HG02588 (cell line): Measurements from ENCODE around the gene TACO1.

Source experiments
- ATAC-seq: cut with Tn5 transposase; IDR thresholded peaks from one replicate; pipeline ENCODE4 v1.9.1; 2021; ENCODE audit warnings: mild to moderate bottlenecking, moderate library complexity; ENCODE audit not compliant: unreplicated experiment

TACO1 gene

DNA sequence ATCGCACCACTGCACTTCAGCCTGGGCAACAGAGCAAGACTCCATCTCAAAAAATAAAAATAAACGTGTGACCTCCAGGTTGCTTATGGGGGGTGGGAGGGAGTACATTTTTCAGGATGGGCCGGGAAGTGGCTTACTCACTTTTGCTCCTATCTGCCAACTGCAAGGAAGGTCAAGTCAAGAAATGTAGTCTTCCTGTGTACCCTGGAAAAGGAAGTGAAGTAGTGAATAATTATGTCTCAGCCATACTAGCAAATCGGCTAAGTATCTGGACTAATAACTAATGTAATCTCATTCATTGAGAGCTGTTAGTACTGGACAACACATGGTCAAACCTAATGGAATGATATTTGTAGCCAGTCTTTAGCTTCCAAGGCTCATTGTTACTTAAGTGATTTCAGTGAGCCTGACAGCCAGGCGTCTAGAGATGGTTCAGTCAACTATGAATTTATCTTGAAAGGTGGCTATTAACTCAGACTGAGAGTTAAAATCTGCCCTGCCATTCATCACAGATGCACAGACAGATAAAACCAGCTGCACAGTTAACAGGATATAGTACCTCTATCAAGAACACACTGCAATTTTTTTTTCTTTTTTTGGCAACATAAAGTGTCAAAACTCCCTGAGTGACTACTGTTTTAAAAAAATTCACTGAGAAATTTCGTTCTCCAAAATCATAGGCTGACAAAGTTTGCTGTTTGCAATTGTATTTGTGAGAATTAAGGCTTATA, 3.7 kb upstream of the TACO1 start:
- no peak for ATAC-seq

DNA sequence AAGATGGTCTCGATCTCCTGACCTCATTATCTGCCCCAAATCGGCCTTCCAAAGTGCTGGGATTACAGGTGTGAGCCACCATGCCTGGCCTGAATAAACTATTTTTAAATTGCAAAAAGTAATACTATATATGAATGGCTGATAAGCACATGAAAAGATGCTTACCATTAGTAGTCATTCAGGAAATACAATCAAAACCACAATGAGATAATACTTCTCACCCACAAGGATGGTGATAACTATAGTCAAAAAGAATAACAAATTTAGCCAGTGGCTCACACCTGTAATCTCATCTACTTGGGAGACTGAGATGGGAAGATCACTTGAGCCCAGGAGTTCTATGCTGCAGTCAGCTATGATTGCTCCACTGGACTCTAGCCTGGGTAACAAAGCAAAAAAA, 2.4 kb upstream of the TACO1 start:
- no peak for ATAC-seq

DNA sequence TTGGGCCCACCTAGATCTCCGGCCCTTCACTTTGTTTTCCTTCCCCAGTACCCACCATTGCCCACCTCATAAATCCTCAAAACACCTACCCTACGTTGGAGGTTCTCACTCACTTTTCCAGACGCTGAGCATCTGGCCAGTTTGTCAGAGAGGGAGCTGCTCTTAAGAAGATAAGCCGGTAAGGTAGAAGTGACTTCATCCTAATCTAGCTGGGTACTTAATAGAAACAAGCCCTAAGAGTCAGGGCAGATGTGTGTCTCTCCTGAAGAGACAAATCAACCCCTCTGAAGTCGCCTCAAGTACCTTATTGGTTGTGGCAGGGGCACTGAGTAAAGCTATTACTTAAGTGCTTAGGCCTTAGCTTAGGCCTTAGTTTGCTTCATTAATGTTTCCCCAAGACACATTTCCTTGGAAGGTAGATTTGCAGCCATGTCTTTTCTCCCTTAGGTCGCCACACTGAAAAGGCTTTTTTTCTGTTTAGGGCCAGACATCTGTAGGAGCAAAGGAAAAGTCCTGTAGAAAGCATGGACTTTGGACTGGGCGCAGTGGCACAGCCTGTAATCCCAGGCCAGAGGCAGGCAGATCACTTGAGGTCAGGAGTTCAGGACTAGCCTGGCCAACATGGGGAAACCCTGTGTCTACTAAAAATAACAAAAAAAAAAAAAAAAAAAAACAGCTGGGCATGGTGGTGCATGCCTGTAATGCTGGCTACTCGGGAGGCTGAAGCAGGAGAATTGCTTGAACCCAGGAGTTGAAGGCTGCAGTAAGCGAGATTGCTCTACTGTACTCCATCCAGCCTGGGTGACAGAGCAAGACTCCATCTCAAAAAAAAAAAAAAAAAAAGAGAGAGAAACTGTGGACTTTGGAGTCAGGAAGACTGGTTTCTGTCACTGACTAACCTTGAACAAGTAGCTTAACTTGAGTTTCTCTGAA, 1.0 kb downstream of the TACO1 start:
- no peak for ATAC-seq

- ATAC-seq, result no peak
These were observed 9.3 kb downstream of the TACO1 start for GRCh38 chr17:63609816-63610573.

- no peak for ATAC-seq
These were observed 10.2 kb downstream of the TACO1 start for GRCh38 chr17:63610854-63611253.

DNA sequence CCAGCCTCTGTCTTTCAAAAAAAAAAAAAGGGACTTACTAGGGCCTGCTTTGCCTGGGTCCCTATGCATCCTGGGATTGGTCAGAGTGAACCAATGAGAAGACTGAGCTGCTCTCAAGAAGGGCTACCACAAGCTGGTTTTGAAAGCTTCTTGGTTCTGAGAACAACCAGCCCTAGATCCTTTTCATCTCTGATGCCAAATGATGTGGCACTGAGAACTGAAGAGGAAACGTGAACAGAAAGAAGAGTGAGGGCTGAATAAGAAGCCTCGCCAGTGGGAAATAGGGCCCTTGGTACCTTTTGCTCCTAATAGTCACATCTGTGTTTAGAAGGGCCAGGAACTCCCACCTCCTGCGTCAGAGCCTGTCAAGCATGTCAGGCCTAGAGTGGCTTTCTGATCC, 10.7 kb downstream of the TACO1 start:
- no peak for ATAC-seq

DNA sequence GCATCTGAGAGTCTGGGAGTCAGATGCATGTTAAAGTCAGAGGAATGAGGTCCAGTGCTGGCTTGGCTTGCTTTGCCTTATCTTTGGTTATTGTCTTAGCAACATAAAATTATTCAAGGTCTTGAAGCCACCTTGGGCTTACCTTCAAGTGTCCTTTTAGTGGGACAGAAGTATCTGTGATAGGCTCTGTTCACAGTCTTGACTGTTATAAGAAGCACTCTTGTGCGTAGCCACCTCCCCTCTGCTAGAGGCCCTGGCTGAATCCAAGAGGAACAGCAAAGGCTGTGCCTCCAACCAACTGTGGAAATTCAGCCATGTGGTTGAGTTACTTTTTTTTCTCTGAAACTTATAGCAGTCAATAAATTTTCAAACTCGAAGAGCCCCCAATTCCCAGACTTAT, 13.0 kb downstream of the TACO1 start:
- ATAC-seq, result no peak

DNA sequence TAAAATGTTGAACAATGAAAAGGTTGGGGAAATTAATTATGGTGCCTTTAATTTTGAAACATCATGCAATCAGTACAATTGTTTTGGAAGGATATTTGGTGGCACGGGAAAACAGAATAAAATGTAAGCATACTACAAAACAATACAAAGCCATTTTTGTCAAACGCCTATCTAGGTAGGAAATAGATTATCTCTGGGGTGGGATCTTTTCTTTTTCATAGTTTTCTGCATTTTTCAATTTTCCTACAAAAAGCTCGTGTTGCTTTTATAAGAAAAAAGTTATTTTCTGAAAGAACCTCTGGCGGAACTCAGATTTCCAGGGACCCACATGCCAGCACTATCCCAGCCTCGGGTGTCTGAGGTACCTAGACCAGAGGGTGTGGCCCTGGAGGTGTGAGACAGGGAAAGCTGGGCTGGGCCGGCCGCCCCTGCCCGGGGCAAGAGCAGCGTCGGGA, 20.6 kb downstream of the TACO1 start:
- ATAC-seq, result no peak

DNA sequence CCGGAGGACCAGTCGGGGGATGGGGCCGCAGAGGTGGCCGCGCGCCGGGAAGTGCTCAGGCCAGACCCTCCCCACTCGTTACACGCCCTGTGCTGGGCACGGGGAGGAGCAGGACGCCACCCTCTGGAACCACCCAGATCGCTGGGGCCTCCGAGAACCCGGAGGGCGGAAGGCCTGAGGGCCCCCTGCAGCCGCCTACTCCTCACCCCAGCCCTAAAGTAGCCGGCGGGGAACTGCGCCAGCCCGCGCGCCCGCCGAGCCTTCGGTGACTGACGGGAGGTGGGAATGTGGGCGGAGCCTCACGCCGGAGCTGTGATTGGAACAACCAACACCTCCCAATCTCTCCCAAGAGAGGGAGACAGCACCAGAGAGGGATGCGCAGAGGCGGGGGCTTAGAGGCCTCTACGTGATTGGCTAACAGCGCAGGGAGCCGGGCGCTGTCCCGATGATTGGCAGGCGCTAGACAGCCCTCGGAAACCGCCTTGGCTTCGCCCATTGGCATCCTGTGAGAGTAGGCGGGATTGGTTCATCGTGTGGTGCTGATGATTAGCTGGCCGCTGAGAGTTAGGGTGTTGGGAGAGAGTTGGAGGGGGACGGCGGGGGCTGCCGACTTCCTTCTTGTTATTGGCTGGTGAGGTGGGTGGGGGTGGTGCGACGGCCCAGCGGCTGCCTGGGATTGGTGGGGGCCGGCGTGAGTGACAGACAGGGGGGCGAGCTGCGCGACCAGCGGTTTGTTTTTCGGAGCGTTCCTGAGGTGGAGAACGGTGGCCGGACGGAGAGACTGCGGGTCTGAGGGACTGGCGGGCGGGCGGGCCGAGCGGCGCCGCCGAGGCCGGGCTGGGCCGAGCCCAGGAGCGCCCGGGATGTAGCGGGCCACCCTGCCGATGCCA, 21.2 kb downstream of the TACO1 start, which contains the start of gene MAP3K3:
MAP3K3 (plus strand) TSS at position 734 of the 890 bp plus-strand sequence. CDS start 343 bp downstream, outside the sequence.
- ATAC-seq, result peak; percentile 87

- peak; percentile 26 for ATAC-seq
These were observed 22.1 kb downstream of the TACO1 start for GRCh38 chr17:63622574-63623390.

- no peak for ATAC-seq
These were observed 23.3 kb downstream of the TACO1 start for GRCh38 chr17:63623786-63624530.

DNA sequence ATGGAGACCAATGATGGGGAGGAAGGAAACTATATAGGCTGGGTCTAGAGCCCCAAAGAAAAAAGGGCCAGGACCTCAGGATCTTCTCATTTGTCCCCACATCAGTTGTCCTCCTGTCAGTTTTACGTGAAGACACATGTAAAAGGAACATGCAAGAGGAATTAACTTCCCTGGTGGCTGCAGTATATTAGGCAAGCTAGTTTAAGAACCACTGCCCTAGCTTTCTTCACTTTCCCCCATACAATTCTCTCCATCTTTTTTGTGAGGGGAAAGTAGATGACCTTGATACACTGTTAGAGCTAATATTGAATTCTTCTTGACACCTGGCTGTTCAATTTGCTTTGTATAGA, 23.8 kb downstream of the TACO1 start:
- ATAC-seq, result no peak

DNA sequence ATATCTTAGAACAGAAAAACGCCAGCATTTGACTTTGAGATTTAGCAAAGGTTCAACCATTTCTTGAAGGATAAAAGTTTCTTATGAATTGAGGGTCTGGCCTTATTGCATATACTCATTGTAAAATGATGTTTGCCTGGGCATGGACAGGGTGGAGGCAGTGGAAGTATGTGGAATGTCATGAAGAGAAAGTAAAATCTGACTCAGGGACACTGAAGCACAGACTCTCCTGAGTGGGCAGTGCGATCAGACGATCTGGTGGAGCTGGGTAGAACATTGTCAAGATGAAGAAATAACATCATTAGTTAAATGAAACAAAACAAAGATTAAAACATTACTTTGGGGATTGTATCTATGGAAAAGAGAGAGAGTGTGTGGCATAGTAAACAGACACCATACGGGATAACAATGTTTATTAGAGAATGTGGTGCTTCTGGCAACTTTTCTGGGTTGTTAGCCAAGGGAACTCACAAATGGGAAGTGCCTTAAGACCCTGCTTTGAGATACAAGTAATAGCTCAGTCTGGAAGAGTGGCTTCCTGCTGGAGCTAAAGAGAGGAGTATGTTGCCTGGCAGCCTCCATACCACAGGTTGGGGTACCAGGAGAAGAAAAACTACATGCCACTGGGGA, 26.0 kb downstream of the TACO1 start:
- no peak for ATAC-seq

DNA sequence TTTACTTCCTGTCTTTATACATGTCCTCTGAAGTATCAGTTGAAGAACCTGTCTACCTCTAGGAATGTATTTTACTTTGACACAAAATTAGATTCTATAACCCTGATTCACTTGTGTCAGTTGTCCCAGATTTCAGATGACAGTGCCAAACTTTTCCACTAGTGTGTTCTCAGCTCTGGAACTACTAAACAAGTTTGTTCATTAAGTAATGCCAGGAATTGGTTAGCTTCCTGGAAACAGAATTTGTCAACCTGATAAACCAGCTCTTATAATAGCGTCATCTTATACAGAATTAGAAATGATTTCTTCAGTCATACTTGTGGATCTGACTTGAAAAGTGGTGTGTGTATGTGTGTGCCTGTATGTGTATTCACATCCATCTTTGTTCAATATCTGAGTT, 28.9 kb downstream of the TACO1 start:
- no peak for ATAC-seq

DNA sequence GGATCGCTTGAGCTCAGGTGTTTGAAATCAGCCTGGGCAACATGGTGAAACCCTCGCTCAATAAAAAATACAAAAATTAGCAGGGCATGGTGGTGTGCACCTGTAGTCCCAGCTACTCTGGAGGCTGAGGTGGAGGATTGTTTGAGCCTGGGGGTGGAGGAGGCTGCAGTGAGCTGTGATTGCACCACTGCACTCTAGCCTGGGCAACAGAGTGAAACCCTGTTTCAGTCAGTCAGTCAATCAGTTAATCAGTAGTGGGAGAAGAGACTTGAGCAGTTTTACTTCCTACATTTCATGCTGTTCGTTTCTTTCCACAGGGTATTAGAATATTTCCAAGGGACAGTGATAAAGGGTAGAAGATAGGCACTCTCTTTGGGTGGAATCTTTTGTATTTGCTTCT, 30.4 kb downstream of the TACO1 start:
- ATAC-seq, result no peak

DNA sequence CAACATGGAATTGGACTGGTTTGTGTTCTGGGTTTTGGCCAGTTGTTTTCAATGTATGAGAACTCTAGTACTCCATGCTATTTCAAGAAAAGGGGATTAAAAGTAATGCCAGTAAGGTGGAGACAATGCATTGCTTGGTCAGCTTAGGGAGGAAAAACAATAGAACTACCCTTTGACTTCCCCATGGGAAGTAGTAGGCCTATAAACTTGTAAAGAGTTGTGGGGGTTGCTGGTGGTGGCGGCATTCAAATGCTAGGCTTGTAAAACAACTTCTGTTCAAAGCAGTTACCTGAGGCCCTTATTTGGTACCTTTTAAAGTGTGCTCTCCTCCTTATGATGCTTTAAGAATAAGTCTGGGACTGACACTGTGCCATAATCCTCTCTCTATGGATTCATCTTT, 30.9 kb downstream of the TACO1 start:
- ATAC-seq, result no peak

DNA sequence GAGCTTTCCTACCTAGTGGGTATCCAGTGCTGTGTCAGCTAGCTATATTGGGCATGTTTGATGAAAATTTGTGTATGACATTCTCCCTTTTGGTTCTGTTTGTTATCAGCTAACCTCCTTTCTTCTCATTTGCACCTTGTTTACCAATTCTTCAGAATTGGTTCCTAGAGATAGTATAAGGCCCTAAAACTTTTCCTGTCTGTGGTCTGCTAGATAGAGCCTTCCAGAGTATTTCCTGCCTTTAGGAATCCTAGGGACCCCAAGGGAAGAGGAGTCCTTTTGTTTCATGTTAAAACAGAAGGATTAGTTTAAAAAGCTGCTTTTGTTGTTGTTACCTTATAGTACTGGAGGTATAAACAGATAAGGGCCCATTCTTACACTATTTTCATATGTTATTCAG, 33.0 kb downstream of the TACO1 start:
- no peak for ATAC-seq

GRCh38 chr17:63634163-63634562, 33.5 kb downstream of the TACO1 start:
- ATAC-seq, result no peak
